Prostate gland (tissue), 2 donors: Measurements from ENCODE around the gene FAM135A.

ENCODE experiments used
- POLR2A ChIP-seq: fragments of 450-650 bp; IDR thresholded peaks from one replicate; pipeline ENCODE4 v1.6.1; 2016; ENCODE audit warnings: antibody characterized with exemption, mild to moderate bottlenecking
- POLR2AphosphoS5 ChIP-seq: sonication (generic); formaldehyde crosslinking; IDR thresholded peaks from one replicate; pipeline ENCODE4 v1.6.1; 2017; ENCODE audit warnings: antibody characterized with exemption
- TF ChIP-seq, protein P1 (sequence below), 4 experiments: fragments of 200-600 bp in 2 of 4; fragments of 450-650 bp in 2 of 4; sonication (generic) in 2 of 4; IDR thresholded peaks; 1 replicate in 3 of 4; 2 replicates in 1 of 4; pipeline ENCODE4 v1.5.1; 2016 to 2019; ENCODE audit warnings: antibody characterized with exemption in 4 of 4, mild to moderate bottlenecking in 2 of 4, moderate library complexity in 2 of 4

GRCh38 chr6:70479236-70479635, 65.9 kb downstream of the FAM135A start:
- TF ChIP-seq, protein P1, sequence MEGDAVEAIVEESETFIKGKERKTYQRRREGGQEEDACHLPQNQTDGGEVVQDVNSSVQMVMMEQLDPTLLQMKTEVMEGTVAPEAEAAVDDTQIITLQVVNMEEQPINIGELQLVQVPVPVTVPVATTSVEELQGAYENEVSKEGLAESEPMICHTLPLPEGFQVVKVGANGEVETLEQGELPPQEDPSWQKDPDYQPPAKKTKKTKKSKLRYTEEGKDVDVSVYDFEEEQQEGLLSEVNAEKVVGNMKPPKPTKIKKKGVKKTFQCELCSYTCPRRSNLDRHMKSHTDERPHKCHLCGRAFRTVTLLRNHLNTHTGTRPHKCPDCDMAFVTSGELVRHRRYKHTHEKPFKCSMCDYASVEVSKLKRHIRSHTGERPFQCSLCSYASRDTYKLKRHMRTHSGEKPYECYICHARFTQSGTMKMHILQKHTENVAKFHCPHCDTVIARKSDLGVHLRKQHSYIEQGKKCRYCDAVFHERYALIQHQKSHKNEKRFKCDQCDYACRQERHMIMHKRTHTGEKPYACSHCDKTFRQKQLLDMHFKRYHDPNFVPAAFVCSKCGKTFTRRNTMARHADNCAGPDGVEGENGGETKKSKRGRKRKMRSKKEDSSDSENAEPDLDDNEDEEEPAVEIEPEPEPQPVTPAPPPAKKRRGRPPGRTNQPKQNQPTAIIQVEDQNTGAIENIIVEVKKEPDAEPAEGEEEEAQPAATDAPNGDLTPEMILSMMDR (IDR thresholded peaks at IDR 0.05) = no peak
- TF ChIP-seq POLR2A (no peak), POLR2AphosphoS5 (no peak)
